Right ventricle myocardium superior (tissue), 1 donor: ENCODE data around the gene VSTM2L. TPM values are rescaled to one million over a fixed set of nuclear protein-coding genes. Genes with fewer than 3 reads are reported as not detected.
A peak's percentile ranks its signal among the peaks of the same experiment; 100 is the strongest.
"Not testable (repeated sequence)": the region's sequence is repeated elsewhere in the genome, so short reads cannot be mapped to it uniquely, and the experiment has no call there.

Experiments used
- ATAC-seq: fragments of 200-7000 bp; cut with Tn5 transposase; one replicate; pipeline ENCODE4 v1.9.1; 2020; ENCODE audit warnings: mild to moderate bottlenecking; ENCODE audit not compliant: poor library complexity
- DNase-seq: peaks from one replicate; pipeline ENCODE4 v3.0.0-alpha.2; 2020
- intact Hi-C: fragments of 100-400 bp; cut with DNase I; formaldehyde crosslinking; loops from one replicate; pipeline ENCODE4 v1.11.2; 2022
- long read RNA-seq: library from polyadenylated mRNA; unstranded; transcript quantifications from one replicate; pipeline ENCODE4 v2.0.0, GENCODE V29; 2021
- total RNA-seq: library from RNA; stranded (reverse); fragmentation: NEBNext Ultra II Directional; extraction: Animal tissue kit (Norgen Biotek cat#: 25700); gene quantifications from one replicate; pipeline ENCODE4 v1.2.1, GENCODE V29; 2021
- donor health status: DM: no; HTN: yes; CAD: no; lungs with severe emphysema.

VSTM2L gene
- total RNA-seq = 17.0 TPM
- long read RNA-seq, transcript VSTM2L-203 (3 exons, 656 nt) = minor isoform, 5 of 34 reads
- long read RNA-seq, transcript VSTM2L-202 (4 exons, 1,959 nt) = major isoform, 17 of 34 reads
- long read RNA-seq, partial matches to known transcripts = 8 of 34 reads
- long read RNA-seq, other reads (novel, unspliced or antisense) = 3 of 34 reads

GRCh38 chr20:37902504-37903313, at the start of gene VSTM2L:
Gene VSTM2L (plus strand): TSS chr20:37903127. CDS start chr20:37903351, 224 bp downstream.
- ATAC-seq = peak; percentile 43
- intact Hi-C loops = loop anchor here (5.0 kb wide), 1 partner anchor 80 kb away; no protein-coding TSS in a partner anchor
- no peak for DNase-seq

DNA sequence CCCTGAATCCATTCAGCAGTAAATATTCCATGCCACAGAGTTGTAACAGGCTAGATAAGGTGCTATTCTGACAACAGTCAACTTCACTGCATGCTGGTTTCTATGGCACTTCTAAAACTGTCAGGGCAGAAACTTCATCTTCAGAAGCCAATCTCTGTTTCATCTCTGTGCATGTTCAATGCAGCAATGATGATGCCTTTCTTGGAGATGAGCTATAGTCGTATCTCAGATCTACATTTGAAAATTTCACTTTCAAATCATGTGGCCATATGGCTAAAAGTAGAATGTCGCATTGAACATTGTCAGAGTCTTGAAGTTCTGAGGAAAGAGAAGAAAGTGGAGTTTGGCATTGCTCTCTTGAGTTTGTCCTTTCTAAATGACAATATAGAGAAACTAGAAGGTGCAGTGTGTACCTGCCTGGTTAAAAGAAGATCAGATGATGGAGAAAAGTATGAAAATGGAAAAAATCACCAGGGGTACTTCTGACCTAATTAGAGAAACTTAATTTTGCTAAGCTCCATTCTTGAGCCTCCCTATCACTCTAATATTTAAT, 49.0 kb upstream of the VSTM2L start:
- intact Hi-C loops = no loop called here
- DNase-seq (no peak), ATAC-seq (no peak)

DNA sequence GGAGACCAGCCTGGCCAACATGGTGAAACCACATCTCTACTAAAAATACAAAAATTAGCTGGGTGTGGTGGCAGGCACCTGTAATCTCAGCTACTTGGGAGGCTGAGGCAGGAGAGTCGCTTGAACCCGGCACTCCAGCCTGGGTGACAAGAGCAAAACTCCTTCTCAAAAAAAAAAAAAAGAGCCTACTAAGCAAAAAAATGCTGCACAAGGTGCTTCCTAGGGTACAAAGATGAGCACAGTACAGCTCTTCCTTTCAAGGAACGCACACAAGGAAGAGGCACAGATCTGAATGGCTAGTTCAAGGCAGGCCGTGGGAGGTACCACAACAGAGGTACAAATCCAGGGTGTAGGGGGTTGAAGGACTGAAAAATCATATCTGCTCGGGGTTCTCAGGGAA, 46.9 kb upstream of the VSTM2L start:
- not testable (repeated sequence) for ATAC-seq

GRCh38 chr20:37856932-37857660, 45.8 kb upstream of the VSTM2L start:
- DNase-seq (no peak), ATAC-seq (no peak)
- intact Hi-C loops = no loop called here

More for the DNA sequence above, 46.9 kb upstream of the VSTM2L start:
- intact Hi-C loops, DNase-seq: not testable (repeated sequence)

DNA sequence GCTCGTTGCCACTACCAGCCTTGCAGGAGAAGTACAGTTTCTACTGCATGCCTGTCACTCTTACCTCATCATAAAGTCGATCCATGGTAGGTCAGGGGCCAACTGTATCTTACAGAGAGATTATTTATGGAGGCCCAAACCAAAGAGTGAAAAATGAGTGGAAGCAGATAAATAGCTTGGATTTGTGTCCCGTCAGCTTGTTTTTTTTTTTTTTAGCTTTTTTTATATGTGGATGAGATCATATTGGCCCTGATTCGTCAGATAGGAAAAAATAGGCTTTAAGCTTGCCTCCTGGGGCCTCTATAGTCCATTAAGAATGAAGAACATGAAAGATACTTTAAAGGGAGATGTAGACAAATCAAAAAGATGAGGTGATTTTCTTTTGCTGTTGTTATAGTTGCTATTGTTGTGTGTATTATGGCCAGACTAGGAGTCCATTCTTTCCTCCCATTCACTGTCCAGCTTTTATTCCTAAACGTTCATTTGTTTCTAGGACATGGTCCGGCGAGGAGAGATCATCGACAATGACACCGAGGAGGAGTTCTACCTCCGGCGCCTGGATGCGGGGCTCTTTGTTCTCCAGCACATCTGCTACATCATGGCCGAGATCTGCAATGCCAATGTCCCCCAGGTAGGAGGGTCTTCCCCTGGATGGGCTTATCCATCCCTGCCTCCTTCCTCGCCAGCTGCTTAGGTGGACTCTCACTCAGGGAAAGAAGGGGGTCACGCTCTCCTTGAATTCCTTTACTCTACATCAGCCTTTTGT, 43.3 kb upstream of the VSTM2L start:
- ATAC-seq (no peak), DNase-seq (no peak)
- intact Hi-C loops = no loop called here

- DNase-seq = no peak
- intact Hi-C loops = no loop called here
- no peak for ATAC-seq
Measured at GRCh38 chr20:37863289-37863688, 39.6 kb upstream of the VSTM2L start.

DNA sequence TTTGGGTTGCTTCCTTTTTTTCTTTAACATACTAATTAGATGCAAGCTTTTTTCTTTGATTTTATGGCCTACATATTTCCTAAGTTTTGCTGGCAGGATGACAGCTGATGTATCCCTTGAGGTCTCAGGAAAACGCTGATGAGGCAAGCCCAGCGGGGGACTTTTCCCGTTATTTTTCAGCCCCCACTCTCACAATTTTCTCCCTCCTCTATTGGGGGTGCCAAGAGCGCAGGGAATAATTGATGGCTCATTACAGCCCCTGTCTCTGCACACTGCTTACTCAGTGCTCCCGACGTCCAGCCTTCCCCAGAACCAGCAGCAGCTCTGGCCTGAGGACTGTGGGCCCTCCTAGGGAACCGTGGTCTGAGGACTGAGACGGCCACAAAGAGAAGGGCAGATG, 38.6 kb upstream of the VSTM2L start:
- no peak for DNase-seq
- ATAC-seq = no peak
- intact Hi-C loops = no loop called here

GRCh38 chr20:37866051-37866450, 36.9 kb upstream of the VSTM2L start:
- intact Hi-C loops = no loop called here
- no peak for DNase-seq
- ATAC-seq = no peak

GRCh38 chr20:37867289-37868195, 35.4 kb upstream of the VSTM2L start:
- no peak for DNase-seq
- intact Hi-C loops = no loop called here
- ATAC-seq = no peak

GRCh38 chr20:37868851-37869333, 34.0 kb upstream of the VSTM2L start:
- intact Hi-C loops = no loop called here
- ATAC-seq = no peak
- DNase-seq = no peak

GRCh38 chr20:37869334-37869861, 33.5 kb upstream of the VSTM2L start:
- ATAC-seq = no peak
- no peak for DNase-seq

DNA sequence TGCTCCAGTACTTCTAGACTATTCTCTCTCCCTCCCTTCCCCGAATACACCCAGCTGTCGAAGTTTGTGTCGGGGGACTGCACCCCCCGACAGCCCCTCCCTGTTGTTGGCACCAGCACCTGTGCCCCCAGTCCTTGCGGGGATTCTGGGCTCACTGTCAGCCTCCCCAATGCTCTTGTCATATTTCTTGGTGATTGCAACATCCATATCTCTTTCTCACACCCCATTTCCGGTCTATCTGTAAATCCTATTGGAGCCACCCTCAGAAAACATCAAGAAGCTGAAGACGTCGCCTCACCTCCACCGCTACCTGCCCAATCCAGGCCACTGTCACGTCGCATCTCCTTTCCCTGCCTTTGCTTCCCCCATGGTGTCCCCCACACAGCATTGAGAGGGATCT, 32.6 kb upstream of the VSTM2L start:
- intact Hi-C loops = no loop called here
- ATAC-seq = no peak
- no peak for DNase-seq

More at GRCh38 chr20:37869334-37869861, 33.5 kb upstream of the VSTM2L start:
- intact Hi-C loops = no loop called here

GRCh38 chr20:37871751-37872150, 31.2 kb upstream of the VSTM2L start:
- intact Hi-C loops = no loop called here
- no peak for ATAC-seq
- no peak for DNase-seq

- ATAC-seq (no peak), DNase-seq (no peak)
- intact Hi-C loops = no loop called here
Measured at GRCh38 chr20:37872161-37872560, 30.8 kb upstream of the VSTM2L start.

- DNase-seq = no peak
- ATAC-seq = no peak
- intact Hi-C loops = no loop called here
Measured at GRCh38 chr20:37873884-37874283, 29.0 kb upstream of the VSTM2L start.

- no peak for ATAC-seq
- intact Hi-C loops = no loop called here
Measured at GRCh38 chr20:37875460-37876175, 27.3 kb upstream of the VSTM2L start.

DNA sequence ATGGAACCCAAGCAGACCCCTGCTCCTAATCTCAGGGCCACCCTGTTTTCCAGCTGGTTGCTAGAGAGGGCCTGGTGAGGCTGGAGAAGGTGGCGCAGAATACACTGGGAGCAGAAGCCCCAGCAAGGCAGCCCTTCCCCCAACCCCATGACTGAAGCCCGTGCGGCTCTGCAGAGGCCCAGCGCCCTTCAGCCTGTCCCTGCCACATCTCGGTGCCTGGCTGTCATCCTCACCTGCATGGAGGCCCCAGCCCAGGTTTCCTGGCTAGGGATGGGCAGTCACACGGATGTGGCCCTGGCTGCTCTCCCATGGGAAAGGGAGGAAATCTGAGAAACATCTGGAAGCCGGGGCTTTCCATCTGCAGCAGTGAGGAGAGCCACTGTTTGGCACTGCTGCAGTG, 26.1 kb upstream of the VSTM2L start:
- DNase-seq (no peak), ATAC-seq (no peak)
- intact Hi-C loops = no loop called here

More at GRCh38 chr20:37875460-37876175, 27.3 kb upstream of the VSTM2L start:
- no peak for DNase-seq
